HG02759 (cell line): ENCODE results near the gene MPHOSPH10.
"Not testable (repeated sequence)": the region's sequence is repeated elsewhere in the genome, so short reads cannot be mapped to it uniquely, and the experiment has no call there.

Source experiments
- ATAC-seq: cut with Tn5 transposase; IDR thresholded peaks from one replicate; pipeline ENCODE4 v1.9.1; 2021; ENCODE audit warnings: mild to moderate bottlenecking, moderate library complexity; ENCODE audit not compliant: unreplicated experiment

The MPHOSPH10 gene

GRCh38 chr2:71122387-71123298 is 7.8 kb upstream of the MPHOSPH10 start:
- no peak for ATAC-seq

GRCh38 chr2:71125506-71126294 is 4.7 kb upstream of the MPHOSPH10 start:
- ATAC-seq = no peak

DNA sequence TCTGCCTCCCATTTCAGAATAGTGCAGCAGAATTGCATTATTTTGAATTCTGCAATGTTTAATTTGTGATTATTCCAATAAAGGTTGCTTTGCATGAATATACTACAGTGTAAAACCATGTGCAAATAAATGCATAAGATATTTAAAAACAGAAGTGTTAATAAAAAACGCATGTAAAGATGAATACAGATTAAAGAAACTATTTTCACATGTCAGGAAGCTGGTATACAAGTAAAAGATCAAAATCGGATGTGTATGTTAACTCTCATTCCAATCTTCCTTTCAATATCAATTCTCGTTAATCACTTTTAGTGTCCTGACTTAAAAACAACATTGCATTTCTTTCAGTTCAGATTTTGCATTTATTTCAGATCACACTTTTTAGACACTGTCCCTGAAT is 3.5 kb upstream of the MPHOSPH10 start:
- no peak for ATAC-seq

DNA sequence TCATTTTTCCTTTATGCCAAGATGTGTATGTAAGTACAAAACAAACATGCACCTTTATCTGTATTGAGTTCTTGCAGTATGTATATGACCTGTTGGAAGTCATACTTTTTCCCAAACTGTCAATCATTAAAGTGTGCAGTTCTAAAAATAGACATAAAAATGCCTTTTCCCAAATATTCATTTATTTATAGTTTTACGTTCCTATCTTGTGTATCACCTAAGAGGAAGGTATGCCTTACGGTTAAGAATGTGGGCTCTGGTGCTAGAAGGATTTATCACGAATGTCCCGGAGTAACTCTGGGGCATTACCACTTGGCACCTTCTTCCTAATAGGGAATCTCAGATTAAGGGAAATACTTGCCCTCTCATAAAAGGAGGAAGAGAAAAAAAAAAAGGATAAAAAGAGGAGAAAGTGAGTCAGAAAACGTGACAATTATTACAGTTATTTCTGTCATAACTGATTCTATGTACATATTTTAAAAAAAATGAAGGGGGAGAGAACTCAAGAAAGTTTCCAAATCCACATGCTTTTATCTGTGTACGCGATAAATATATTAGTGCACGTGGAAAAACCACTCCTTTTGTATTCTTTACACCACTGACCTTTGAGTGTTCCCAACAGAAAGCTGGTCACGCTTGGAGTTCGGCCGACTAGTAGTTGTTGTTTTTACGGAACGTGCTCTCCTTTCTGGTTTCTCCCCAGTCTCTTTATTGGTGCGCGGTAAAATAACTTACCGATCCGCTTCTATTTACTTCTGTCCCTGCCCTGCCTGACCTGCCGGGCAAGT is 1.1 kb upstream of the MPHOSPH10 start:
- no peak for ATAC-seq

DNA sequence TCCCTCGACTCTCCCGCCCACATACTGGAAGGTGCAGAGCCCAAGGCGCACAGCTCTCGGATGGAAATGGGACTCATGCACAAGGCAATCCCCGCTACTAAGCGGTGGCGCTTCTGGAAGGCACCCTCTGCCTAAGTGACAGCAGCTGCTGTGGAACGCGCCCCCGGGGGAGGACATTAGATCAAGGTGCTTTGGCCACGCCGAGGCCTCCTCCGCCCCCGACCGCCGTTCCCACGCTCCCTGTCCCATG is 607 bp upstream of the MPHOSPH10 start:
- peak; percentile 45 for ATAC-seq

DNA sequence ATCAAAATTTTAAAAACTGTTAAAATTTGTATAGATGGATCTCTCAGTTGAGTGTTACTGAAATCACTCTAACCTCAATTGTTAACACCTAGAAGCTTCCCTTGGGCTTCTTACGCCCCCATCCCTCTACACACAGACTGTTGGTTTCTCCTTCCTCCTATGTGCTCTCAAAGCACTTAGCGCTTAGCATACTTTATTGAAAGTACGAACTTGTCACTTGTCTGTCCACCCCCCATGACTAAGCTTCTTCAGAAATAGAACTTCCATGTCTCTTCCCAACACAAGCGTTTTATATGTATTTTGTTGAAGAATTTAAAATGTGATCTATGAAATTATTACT is 441 bp downstream of the MPHOSPH10 start:
- ATAC-seq = peak; percentile 18

GRCh38 chr2:71131387-71132166 is 1.1 kb downstream of the MPHOSPH10 start:
- ATAC-seq = not testable (repeated sequence)

- ATAC-seq = no peak
Measured at GRCh38 chr2:71133603-71134002, 3.2 kb downstream of the MPHOSPH10 start.

DNA sequence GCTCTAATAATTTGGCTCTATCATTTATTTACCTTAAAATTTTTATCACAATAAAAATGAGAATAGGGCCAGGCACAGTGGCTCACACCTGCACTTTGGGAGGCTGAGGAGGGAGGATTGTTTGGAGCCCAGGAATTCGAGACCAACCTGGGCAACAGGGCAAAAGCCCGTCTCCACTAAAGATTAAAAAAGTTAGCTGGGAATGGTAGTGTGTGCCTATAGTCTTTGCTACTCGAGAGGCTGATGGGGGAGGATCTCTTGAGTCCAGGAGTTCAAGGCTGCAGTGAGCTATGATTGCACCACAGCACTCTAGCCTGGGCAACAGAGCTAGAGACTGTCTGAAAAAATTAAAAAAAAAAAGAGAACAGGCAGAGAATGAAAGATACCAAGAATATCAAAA is 5.7 kb downstream of the MPHOSPH10 start:
- ATAC-seq = no peak

- no peak for ATAC-seq
Measured at GRCh38 chr2:71143782-71144181, 13.3 kb downstream of the MPHOSPH10 start.

- ATAC-seq = no peak
Measured at GRCh38 chr2:71148506-71149063, 18.2 kb downstream of the MPHOSPH10 start.

- ATAC-seq = no peak
Measured at GRCh38 chr2:71150082-71150816, 19.8 kb downstream of the MPHOSPH10 start.

DNA sequence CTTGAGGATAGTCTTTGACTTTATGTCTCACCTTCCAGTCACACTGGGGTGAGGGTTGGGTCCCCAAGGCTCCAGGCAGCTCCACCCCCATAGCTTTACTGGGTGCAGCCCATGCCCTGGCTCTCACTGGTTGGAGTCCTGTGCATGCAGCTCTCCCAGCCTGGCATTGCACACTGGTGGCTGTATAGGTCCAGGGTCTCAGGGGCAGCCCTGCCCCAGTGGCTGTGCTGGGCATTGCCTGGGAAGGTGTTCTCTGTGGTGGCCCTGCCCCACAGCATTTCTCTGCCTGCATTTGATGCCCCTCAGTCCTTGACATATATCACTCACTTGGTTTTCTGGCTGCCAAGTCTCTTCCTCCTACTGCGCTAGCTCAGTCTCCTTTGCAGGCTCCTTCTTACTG is 21.2 kb downstream of the MPHOSPH10 start:
- no peak for ATAC-seq

- no peak for ATAC-seq
Measured at GRCh38 chr2:71153585-71154224, 23.3 kb downstream of the MPHOSPH10 start.

GRCh38 chr2:71154279-71154678 is 23.8 kb downstream of the MPHOSPH10 start:
- no peak for ATAC-seq

DNA sequence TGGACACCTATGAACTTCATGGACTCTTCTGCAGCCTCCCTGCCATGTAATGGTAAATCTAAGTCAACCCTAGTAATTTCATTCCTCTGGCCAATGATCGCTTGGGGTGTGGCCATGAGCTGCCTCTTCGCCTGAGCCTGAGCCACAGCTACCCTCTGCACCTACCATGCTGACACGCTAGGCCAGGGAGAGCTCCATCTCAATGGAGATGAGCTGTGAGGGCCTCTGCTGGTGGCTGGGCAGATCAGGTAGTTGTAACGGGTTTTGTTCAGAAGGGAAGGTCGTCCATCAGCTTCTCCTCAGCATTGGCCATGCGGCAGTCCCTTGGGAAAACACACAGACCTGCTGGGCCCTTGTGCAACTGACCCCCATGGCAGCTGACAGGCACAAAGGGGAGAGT is 24.4 kb downstream of the MPHOSPH10 start:
- peak; percentile 73 for ATAC-seq

GRCh38 chr2:71155846-71156245 is 25.4 kb downstream of the MPHOSPH10 start:
- no peak for ATAC-seq

- no peak for ATAC-seq
Measured at GRCh38 chr2:71156573-71156972, 26.1 kb downstream of the MPHOSPH10 start.

DNA sequence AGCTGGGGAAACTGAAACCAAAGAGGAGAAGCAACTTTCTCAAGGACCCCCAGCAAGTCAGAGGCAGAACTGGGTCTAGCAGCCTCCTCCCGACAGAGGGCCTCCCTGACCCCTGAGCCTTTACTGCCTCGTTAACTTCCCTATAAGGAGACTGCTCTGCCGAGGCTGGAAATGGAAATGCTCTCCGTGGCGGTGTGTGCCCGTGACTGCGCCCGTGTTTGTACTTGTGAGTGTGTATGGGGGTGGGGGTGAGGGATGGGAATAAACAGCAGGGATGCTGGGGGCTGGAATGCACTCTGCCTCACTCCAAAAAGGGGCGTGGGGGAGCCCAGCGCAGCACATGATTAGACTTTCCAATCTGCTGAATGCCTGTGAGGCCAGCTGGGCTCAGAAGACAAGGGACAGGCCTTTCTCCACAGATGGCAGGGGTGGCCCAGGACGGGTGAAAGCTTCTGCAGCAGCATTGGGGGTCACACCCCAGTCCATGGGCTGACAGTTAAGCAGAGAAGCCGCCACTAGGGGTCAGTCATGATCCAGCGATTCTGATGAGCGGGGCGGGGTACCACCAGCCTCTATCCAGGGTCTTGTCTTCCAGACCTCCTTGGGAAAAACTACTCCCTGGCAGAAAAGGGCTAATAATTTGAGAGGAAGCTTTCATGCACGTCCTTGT is 26.8 kb downstream of the MPHOSPH10 start:
- ATAC-seq = peak; percentile 75
